Fibroblast of mammary gland (primary cell): ENCODE results near the gene MYO6.

Source experiments
- DNase-seq: peaks from one replicate; pipeline ENCODE4 v3.0.0-alpha.2; 2010; ENCODE audit warnings: low read depth
- H3K4me3 ChIP-seq: 2 replicates; pipeline ENCODE4 v1.5.1; 2011; ENCODE audit warnings: low read depth, mild to moderate bottlenecking, low read length, moderate library complexity; ENCODE audit not compliant: control insufficient read depth
- TF ChIP-seq, protein P1 (sequence below): conservative IDR thresholded peaks from 2 replicates; pipeline ENCODE4 v1.5.1; 2011; ENCODE audit warnings: low read depth, low read length, inconsistent platforms; ENCODE audit not compliant: control insufficient read depth, insufficient read depth

The MYO6 gene

DNA sequence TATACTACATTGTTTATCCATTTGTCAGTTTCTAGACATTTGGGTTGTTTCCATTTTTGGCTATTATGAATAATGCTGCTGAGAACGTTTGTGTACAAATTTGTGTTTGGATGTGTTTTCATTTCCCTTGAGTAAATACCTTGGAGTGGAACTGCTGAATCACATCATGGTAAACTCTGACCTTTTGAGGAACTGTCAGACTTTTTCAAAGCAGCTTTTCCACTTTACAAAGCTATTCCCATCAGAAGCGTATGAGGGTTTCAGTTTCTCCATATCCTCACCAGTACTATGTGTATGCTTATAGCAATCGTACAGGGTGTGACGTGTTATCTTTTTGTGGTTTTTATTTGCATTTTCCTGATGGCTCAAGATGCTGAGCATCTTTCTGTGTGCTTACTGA is 103.7 kb downstream of the MYO6 start:
- peak; percentile 49 for DNase-seq
- TF ChIP-seq, protein P1, sequence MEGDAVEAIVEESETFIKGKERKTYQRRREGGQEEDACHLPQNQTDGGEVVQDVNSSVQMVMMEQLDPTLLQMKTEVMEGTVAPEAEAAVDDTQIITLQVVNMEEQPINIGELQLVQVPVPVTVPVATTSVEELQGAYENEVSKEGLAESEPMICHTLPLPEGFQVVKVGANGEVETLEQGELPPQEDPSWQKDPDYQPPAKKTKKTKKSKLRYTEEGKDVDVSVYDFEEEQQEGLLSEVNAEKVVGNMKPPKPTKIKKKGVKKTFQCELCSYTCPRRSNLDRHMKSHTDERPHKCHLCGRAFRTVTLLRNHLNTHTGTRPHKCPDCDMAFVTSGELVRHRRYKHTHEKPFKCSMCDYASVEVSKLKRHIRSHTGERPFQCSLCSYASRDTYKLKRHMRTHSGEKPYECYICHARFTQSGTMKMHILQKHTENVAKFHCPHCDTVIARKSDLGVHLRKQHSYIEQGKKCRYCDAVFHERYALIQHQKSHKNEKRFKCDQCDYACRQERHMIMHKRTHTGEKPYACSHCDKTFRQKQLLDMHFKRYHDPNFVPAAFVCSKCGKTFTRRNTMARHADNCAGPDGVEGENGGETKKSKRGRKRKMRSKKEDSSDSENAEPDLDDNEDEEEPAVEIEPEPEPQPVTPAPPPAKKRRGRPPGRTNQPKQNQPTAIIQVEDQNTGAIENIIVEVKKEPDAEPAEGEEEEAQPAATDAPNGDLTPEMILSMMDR = no peak
- H3K4me3 ChIP-seq = no peak overlapping the region

DNA sequence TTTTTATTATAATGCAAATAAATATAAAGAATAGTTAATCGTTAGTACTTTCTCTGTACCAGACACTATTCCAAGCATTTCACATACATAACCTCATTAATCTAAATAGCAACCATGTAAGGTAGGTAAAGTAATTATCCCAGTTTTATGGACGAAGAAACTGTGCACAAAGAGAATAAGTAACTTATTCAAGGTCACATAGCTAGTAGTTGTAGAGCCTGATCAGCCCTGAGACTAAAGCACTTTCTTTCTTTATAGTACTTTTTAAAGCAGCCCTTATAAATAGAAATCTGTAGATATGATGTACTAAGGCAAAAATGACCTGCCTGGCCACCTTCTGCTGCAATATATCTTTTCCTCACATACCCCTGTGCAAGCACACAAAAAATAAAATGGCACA is 104.8 kb downstream of the MYO6 start:
- no peak for DNase-seq
- TF ChIP-seq, protein P1 = no peak
- H3K4me3 ChIP-seq = no peak overlapping the region

DNA sequence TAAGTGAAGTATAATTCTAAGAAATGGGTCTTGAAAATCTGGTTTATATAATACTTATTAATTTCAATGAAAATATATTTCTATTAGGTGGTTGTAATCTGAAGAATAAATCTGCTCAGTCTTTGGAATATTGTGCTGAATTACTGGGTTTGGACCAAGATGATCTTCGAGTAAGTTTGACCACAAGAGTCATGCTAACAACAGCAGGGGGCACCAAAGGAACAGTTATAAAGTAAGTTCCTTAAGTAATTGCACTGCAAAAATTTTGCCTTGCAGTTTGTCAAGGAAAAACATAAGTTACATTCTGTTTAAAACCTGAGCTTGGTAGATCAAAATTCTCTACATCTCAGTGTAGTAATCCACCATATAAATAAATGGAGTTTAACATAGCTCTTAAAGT is 106.0 kb downstream of the MYO6 start:
- DNase-seq = peak; percentile 77

DNA sequence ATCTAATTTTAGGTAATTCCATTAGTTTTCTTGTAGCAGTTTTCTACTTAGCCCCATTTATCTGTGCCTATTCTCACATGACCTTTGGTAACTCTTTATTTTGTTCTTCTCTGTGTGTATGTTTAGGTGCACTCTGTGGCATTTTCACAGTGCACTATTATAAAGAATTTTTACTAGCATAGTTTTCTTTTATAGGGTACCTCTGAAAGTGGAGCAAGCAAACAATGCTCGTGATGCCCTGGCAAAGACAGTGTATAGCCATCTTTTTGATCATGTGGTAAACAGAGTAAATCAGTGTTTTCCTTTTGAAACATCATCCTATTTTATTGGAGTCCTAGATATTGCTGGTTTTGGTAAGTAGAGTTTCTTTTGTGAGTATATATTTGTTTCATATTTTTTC is 107.9 kb downstream of the MYO6 start:
- TF ChIP-seq, protein P1 = no peak
- H3K4me3 ChIP-seq = no peak overlapping the region
- no peak for DNase-seq

More for the DNA sequence above, 106.0 kb downstream of the MYO6 start:
- TF ChIP-seq, protein P1 = peak; percentile 55
- H3K4me3 ChIP-seq = no peak overlapping the region

DNA sequence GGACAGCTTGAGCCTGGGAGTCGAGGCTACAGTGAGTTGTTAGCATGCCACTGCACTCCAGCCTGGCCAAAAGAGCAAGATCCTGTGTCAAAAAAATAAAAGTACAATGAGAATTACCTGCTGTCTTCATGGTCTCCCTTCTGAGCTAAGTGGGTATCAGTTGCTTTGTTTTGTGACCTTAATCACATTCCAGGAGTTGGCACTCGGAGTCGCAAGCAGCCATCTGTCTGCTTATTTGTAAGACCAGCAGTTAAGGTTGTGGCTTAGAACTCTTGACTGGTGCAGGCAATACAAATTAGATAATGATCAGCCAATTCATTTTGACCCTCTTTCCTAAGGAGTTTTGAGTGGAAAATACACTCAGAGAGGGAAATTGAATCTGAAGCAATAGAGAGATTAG is 114.0 kb downstream of the MYO6 start:
- TF ChIP-seq, protein P1 = no peak
- DNase-seq = no peak
- H3K4me3 ChIP-seq = no peak overlapping the region

DNA sequence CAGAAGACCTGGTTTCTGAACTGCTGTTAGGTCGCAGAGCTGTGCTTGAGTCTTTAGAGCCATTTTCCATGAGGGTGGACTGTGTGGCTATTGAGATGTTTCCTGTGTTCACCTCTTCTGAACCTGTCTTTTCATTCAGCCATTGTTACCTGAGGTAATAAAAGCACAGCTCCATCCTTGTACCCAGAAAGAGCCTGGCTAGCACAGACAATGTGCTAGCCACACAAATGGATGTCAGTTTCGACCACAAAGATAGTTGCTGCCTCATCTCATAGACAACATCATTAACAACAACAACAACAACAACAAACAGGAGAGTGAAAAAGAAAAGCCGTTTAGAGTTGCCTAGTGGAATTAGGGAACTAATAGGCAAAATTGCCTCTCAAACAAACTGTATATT is 114.7 kb downstream of the MYO6 start:
- DNase-seq = no peak
- H3K4me3 ChIP-seq = no peak overlapping the region
- TF ChIP-seq, protein P1 = no peak

DNA sequence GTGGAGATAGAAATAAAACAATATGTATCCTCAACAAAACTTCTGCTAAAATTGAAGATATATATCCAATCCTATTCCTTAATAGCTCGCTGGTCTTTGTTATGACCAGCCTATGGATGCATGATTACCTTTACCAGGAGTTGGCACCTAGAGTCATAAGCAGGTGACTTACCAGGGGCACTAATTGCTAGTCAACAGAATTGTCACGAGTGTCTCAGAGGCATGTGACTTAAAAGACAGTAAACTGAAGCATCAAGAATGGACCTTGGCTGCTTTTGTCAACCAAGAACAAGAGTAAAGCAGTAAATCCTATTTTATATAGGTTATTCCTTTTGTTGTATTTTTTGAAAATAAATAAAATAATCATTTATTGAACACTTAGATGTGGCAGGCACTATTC is 115.4 kb downstream of the MYO6 start:
- TF ChIP-seq, protein P1 = no peak

More for the DNA sequence above, 115.4 kb downstream of the MYO6 start:
- H3K4me3 ChIP-seq = no peak overlapping the region
- no peak for DNase-seq
